A549 (cell line): ENCODE data around the gene MARK3. TPM values are rescaled to one million over a fixed set of nuclear protein-coding genes. Genes with fewer than 3 reads are reported as not detected.

Experiments
- ATAC-seq, 2 experiments: fragments of 200-7000 bp in 1 of 2; fragments of >200 bp in 1 of 2; cut with Nextera tagmentation in 1 of 2; cut with Tn5 transposase in 1 of 2; 3 replicates each; pipeline versions ENCODE4 v1.8.0 to v1.9.1; 2018 to 2020; ENCODE audit warnings: mild to moderate bottlenecking in 1 of 2, moderate library complexity in 1 of 2
- CTCF ChIA-PET: fragments of 300-600 bp; sonication (Branson Sonifier 250); formaldehyde crosslinking; extraction: SDS; loops from one replicate; lab custom pipeline; 2021; ENCODE audit warnings: antibody characterized with exemption, inconsistent platforms; lab: Yijun Ruan, JAX
- POLR2A ChIA-PET: fragments of 350-600 bp; formaldehyde crosslinking; extraction: SDS; loops from one replicate; lab custom pipeline; 2021; ENCODE audit warnings: antibody characterized with exemption, inconsistent platforms; lab: Yijun Ruan, JAX
- DNase-seq, 2 experiments: peaks; one replicate each; pipeline versions ENCODE4 v3.0.0 to v3.0.0-alpha.2; 2011 to 2016; ENCODE audit warnings: low read depth in 1 of 2, low spot score in 1 of 2
- FAIRE-seq: peaks from 2 replicates; lab custom pipeline; 2011; peaks lifted over from hg19 to GRCh38; lab: Jason Lieb, UNC
- H3K27ac ChIP-seq, 2 experiments: fragments of >200 bp; sonication (Bioruptor Twin); formaldehyde crosslinking; 3 replicates each; pipeline ENCODE4 v1.5.1; 2016 to 2017
- H3K4me1 ChIP-seq: fragments of >200 bp; sonication (Bioruptor Twin); formaldehyde crosslinking; 3 replicates; pipeline ENCODE4 v1.6.1; 2016
- H3K4me2 ChIP-seq: fragments of >200 bp; sonication (Bioruptor Twin); formaldehyde crosslinking; 3 replicates; pipeline ENCODE4 v1.6.1; 2016
- H3K4me3 ChIP-seq: fragments of >200 bp; sonication (Bioruptor Twin); formaldehyde crosslinking; 3 replicates; pipeline ENCODE4 v1.5.1; 2016
- H3K9me3 ChIP-seq: fragments of >200 bp; sonication (Bioruptor Twin); formaldehyde crosslinking; 3 replicates; pipeline ENCODE4 v1.6.1; 2016
- CBX2 ChIP-seq: fragments of 200-600 bp; sonication (generic); IDR thresholded peaks from 2 replicates; pipeline ENCODE4 v1.6.1; 2016; ENCODE audit warnings: low read depth, mild to moderate bottlenecking, borderline replicate concordance
- CBX8 ChIP-seq: fragments of 200-600 bp; sonication (generic); IDR thresholded peaks from 2 replicates; pipeline ENCODE4 v1.6.1; 2016
- CEBPB ChIP-seq, 2 experiments: fragments of >200 bp in 1 of 2; sonication (Bioruptor Twin) in 1 of 2; formaldehyde crosslinking in 1 of 2; IDR thresholded peaks; 2 replicates each; pipeline ENCODE4 v1.6.1; 2012 to 2016
- CHD2 ChIP-seq: fragments of 150-350 bp; IDR thresholded peaks from 2 replicates; pipeline ENCODE4 v1.6.1; 2014; ENCODE audit warnings: low read length; ENCODE audit not compliant: partially characterized antibody
- CHD4 ChIP-seq: fragments of 200-600 bp; sonication (generic); IDR thresholded peaks from 2 replicates; pipeline ENCODE4 v1.6.1; 2016; ENCODE audit warnings: antibody characterized with exemption, mild to moderate bottlenecking, borderline replicate concordance
- EHF ChIP-seq: fragments of 250-450 bp; sonication (Bioruptor Pico); IDR thresholded peaks from 2 replicates; pipeline ENCODE4 v1.5.0; 2020; ENCODE audit warnings: mild to moderate bottlenecking
- EHMT2 ChIP-seq: fragments of 200-600 bp; sonication (generic); IDR thresholded peaks from 2 replicates; pipeline ENCODE4 v1.6.1; 2016; ENCODE audit warnings: antibody characterized with exemption, low read depth, mild to moderate bottlenecking, moderate library complexity
- FOSB ChIP-seq: fragments of 250-450 bp; sonication (Bioruptor Pico); IDR thresholded peaks from 2 replicates; pipeline ENCODE4 v1.5.0; 2020; ENCODE audit warnings: mild to moderate bottlenecking, moderate library complexity
- GATA3 ChIP-seq: IDR thresholded peaks from 2 replicates; pipeline ENCODE4 v1.6.1; 2012; ENCODE audit warnings: borderline replicate concordance
- HDAC2 ChIP-seq: fragments of 200-600 bp; sonication (generic); IDR thresholded peaks from 2 replicates; pipeline ENCODE4 v1.6.1; 2016
- HEYL ChIP-seq: fragments of 250-450 bp; sonication (Bioruptor Pico); IDR thresholded peaks from 2 replicates; pipeline ENCODE4 v1.8.0; 2021; ENCODE audit warnings: mild to moderate bottlenecking, moderate library complexity
- HOXA7 ChIP-seq: fragments of 250-450 bp; sonication (Bioruptor Pico); IDR thresholded peaks from 2 replicates; pipeline ENCODE4 v1.5.0; 2020; ENCODE audit warnings: mild to moderate bottlenecking, moderate library complexity
- HOXB5 ChIP-seq: fragments of 250-450 bp; sonication (Bioruptor Pico); IDR thresholded peaks from 2 replicates; pipeline ENCODE4 v1.5.0; 2020; ENCODE audit warnings: mild to moderate bottlenecking, moderate library complexity
- JUN ChIP-seq, 2 experiments: fragments of >200 bp; sonication (Bioruptor Twin); formaldehyde crosslinking; IDR thresholded peaks; 2 replicates in 1 of 2; 3 replicates in 1 of 2; pipeline ENCODE4 v1.6.1; 2016 to 2017
- KDM1A ChIP-seq: fragments of 200-600 bp; sonication (generic); IDR thresholded peaks from 2 replicates; pipeline ENCODE4 v1.6.1; 2016; ENCODE audit warnings: low read depth, mild to moderate bottlenecking
- NFE2L2 ChIP-seq: fragments of 150-350 bp; conservative IDR thresholded peaks from 2 replicates; pipeline ENCODE4 v1.6.1; 2014; ENCODE audit warnings: low read length
- NPAS2 ChIP-seq: fragments of 250-450 bp; sonication (Bioruptor Pico); IDR thresholded peaks from 2 replicates; pipeline ENCODE4 v1.8.0; 2022; ENCODE audit warnings: mild to moderate bottlenecking, moderate library complexity, borderline replicate concordance
- NR3C1 ChIP-seq: fragments of >200 bp; sonication (Bioruptor Twin); formaldehyde crosslinking; IDR thresholded peaks from 3 replicates; pipeline ENCODE4 v1.6.1; 2017
- POLR2AphosphoS2 ChIP-seq: conservative IDR thresholded peaks from 2 replicates; pipeline ENCODE4 v1.6.1; 2012; ENCODE audit warnings: low read length, improper control_type of control experiment, inconsistent platforms
- RARB ChIP-seq: fragments of 250-450 bp; sonication (Bioruptor Pico); IDR thresholded peaks from 2 replicates; pipeline ENCODE4 v1.8.0; 2021; ENCODE audit warnings: mild to moderate bottlenecking, moderate library complexity
- RNF2 ChIP-seq: fragments of 200-600 bp; sonication (generic); IDR thresholded peaks from 2 replicates; pipeline ENCODE4 v1.6.1; 2016; ENCODE audit warnings: low read depth, mild to moderate bottlenecking, antibody characterized with exemption, moderate library complexity, borderline replicate concordance
- SMC3 ChIP-seq: fragments of >200 bp; sonication (Bioruptor Twin); formaldehyde crosslinking; IDR thresholded peaks from 3 replicates; pipeline ENCODE4 v1.6.1; 2018; ENCODE audit warnings: inconsistent platforms
- ZFP36 ChIP-seq: fragments of 450-650 bp; IDR thresholded peaks from 2 replicates; pipeline ENCODE4 v1.6.1; 2014; ENCODE audit warnings: borderline replicate concordance; ENCODE audit not compliant: partially characterized antibody
- ZSCAN20 ChIP-seq: fragments of 250-450 bp; sonication (Bioruptor Pico); IDR thresholded peaks from 2 replicates; pipeline ENCODE4 v1.8.0; 2022; ENCODE audit warnings: mild to moderate bottlenecking, moderate library complexity
- WGBS: methylation state at CpG from one replicate; pipeline ENCODE4 v1.1.6; 2017; ENCODE audit errors: missing lambda C conversion rate; 5-methylcytosine and 5-hydroxymethylcytosine counted together
- polyA plus RNA-seq, 4 experiments: library from polyadenylated mRNA; depleted of rRNA in 3 of 4; stranded (reverse); fragments of >200 nt; fragmentation: RNase III in 1 of 4; extraction: RNeasy Plus Mini Kit Qiagen cat#74134 plus additional on column Dnase treatment in 1 of 4; gene quantifications; 2 replicates in 3 of 4; 3 replicates in 1 of 4; pipeline ENCODE4 v1.2.3, GENCODE V29; 2011 to 2017
- TF ChIP-seq, protein P1 (sequence below): fragments of 450-650 bp; IDR thresholded peaks from 2 replicates; pipeline ENCODE4 v1.6.1; 2014; ENCODE audit warnings: antibody characterized with exemption
- TF ChIP-seq, protein P2 (sequence below): fragments of >200 bp; sonication (Bioruptor Twin); formaldehyde crosslinking; IDR thresholded peaks from 2 replicates; pipeline ENCODE4 v1.6.1; 2016
- TF ChIP-seq, protein P3 (sequence below): IDR thresholded peaks from 2 replicates; pipeline ENCODE4 v1.6.1; 2012
- TF ChIP-seq, protein P4 (sequence below): fragments of 250-450 bp; sonication (Bioruptor Pico); IDR thresholded peaks from 2 replicates; pipeline ENCODE4 v1.5.0; 2020; ENCODE audit warnings: low read depth, mild to moderate bottlenecking, moderate library complexity
- TF ChIP-seq, protein P5 (sequence below): fragments of 250-450 bp; sonication (Bioruptor Pico); IDR thresholded peaks from 2 replicates; pipeline ENCODE4 v1.5.0; 2021; ENCODE audit warnings: mild to moderate bottlenecking, moderate library complexity, borderline replicate concordance

MARK3 gene
- polyA plus RNA-seq, 2 of the 4 experiments (the other 2 are of a cell fraction): 59.7 to 97.6 TPM

DNA sequence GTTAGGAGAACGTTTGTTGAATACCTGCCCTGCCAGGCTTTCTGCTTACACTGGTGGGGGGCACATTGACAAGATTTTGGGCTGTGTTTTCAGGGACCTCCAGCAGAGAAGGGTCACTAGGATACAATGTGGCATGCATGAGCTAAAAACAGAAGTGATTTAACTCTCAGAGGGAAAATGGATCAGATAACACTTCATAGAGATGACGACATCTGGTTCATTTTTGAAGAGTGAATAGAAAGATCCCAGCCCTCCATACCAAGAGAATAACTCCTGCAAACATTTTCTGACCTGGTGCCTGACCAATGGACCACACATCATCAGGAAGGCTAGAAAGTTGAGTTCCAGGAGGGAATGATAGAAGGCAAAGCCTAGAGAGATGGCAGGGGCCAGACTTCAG lies 103.7 kb downstream of the MARK3 start:
- DNase-seq (no peak), FAIRE-seq (no peak)
- H3K9me3 ChIP-seq: no peaks in the 10 kb centered on the region
- ChIA-PET CTCF (interaction anchor here (0.9 to 6.5 kb wide), 4 partner anchors 9 to 98 kb away, joined by 3 to 45 read pairs (median 5); no protein-coding TSS in a partner anchor), POLR2A (no interaction called here)
- WGBS: 91% methylated on average over 2 of the region's 2 CpGs
- no peak overlapping the region for H3K27ac ChIP-seq
- TF ChIP-seq KDM1A: no peak
- TF ChIP-seq CBX2: no peak
- TF ChIP-seq, protein P1, sequence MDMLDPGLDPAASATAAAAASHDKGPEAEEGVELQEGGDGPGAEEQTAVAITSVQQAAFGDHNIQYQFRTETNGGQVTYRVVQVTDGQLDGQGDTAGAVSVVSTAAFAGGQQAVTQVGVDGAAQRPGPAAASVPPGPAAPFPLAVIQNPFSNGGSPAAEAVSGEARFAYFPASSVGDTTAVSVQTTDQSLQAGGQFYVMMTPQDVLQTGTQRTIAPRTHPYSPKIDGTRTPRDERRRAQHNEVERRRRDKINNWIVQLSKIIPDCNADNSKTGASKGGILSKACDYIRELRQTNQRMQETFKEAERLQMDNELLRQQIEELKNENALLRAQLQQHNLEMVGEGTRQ: no peak
- no peak for TF ChIP-seq CHD2
- no peak for TF ChIP-seq EHMT2
- TF ChIP-seq GATA3: no peak
- TF ChIP-seq NPAS2 (CRISPR knock-in tag): no peak
- no peak for TF ChIP-seq CEBPB (IDR thresholded peaks at IDR 0.05)
- no peak for TF ChIP-seq HOXB5
- TF ChIP-seq NFE2L2: no peak
- TF ChIP-seq EHF (CRISPR knock-in tag): no peak
- no peak for TF ChIP-seq FOSB
- no peak for TF ChIP-seq JUN (IDR thresholded peaks at IDR 0.05)
- TF ChIP-seq HDAC2: no peak
- TF ChIP-seq, protein P2, sequence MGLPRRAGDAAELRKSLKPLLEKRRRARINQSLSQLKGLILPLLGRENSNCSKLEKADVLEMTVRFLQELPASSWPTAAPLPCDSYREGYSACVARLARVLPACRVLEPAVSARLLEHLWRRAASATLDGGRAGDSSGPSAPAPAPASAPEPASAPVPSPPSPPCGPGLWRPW: no peak
- TF ChIP-seq, protein P3, sequence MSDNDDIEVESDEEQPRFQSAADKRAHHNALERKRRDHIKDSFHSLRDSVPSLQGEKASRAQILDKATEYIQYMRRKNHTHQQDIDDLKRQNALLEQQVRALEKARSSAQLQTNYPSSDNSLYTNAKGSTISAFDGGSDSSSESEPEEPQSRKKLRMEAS: no peak
- TF ChIP-seq HEYL: no peak
- TF ChIP-seq, protein P4, sequence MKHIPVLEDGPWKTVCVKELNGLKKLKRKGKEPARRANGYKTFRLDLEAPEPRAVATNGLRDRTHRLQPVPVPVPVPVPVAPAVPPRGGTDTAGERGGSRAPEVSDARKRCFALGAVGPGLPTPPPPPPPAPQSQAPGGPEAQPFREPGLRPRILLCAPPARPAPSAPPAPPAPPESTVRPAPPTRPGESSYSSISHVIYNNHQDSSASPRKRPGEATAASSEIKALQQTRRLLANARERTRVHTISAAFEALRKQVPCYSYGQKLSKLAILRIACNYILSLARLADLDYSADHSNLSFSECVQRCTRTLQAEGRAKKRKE (CRISPR knock-in tag): no peak
- TF ChIP-seq, protein P5, sequence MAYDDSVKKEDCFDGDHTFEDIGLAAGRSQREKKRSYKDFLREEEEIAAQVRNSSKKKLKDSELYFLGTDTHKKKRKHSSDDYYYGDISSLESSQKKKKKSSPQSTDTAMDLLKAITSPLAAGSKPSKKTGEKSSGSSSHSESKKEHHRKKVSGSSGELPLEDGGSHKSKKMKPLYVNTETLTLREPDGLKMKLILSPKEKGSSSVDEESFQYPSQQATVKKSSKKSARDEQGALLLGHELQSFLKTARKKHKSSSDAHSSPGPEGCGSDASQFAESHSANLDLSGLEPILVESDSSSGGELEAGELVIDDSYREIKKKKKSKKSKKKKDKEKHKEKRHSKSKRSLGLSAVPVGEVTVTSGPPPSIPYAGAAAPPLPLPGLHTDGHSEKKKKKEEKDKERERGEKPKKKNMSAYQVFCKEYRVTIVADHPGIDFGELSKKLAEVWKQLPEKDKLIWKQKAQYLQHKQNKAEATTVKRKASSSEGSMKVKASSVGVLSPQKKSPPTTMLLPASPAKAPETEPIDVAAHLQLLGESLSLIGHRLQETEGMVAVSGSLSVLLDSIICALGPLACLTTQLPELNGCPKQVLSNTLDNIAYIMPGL (CRISPR knock-in tag): no peak
- TF ChIP-seq SMC3: no peak
- TF ChIP-seq, all 56 proteins: peak for 0
- no peak overlapping the region for H3K4me2 ChIP-seq
- ATAC-seq: no peak
- no peak overlapping the region for H3K4me3 ChIP-seq
- peaks cover 10% of the 10 kb centered on the region; the same call in 2 of the 3 replicates for H3K4me1 ChIP-seq

DNA sequence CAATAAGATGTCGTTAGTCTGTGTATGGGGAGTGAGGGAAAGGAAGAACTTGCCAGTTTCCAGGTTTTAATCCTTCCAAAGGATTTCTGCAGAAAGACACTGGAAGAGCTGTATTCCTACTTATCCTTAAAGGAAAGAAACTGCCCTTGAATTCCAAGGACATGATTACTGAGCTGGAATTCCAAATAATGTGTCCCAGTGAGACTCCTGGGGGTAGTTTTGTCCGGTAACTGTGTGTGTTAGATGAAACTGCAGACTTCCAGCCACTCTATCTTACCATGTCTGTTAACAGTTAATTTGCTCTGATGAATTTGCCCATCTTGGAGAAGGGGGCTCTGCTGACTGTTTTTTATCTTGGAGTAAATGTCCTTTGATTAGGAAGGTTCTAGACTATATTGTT lies 104.4 kb downstream of the MARK3 start:
- TF ChIP-seq RARB (CRISPR knock-in tag) (no peak), RNF2 (no peak), CHD2 (no peak), POLR2AphosphoS2 (no peak), ZSCAN20 (no peak), CHD4 (no peak), GATA3 (no peak), CBX8 (no peak), ZFP36 (no peak), HDAC2 (no peak), CBX2 (no peak), NR3C1 (no peak), HOXA7 (CRISPR knock-in tag) (no peak), EHMT2 (no peak)
- TF ChIP-seq, protein P2: no peak
- TF ChIP-seq, all 56 proteins: peak for 0
- FAIRE-seq (no peak), ATAC-seq (no peak), DNase-seq (no peak)
- no peak overlapping the region for H3K4me2 ChIP-seq
- CTCF ChIA-PET: interaction anchor here (0.9 to 6.5 kb wide), 2 partner anchors 10 kb away, joined by 7 to 45 read pairs; no protein-coding TSS in a partner anchor
- no peaks in the 10 kb centered on the region for H3K9me3 ChIP-seq
- peaks cover 10% of the 10 kb centered on the region; the same call in 2 of the 3 replicates for H3K4me1 ChIP-seq
- no peak overlapping the region for H3K4me3 ChIP-seq
- WGBS: 90% methylated on average over 2 of the region's 2 CpGs
- no peak overlapping the region for H3K27ac ChIP-seq
- POLR2A ChIA-PET: no interaction called here
